HepG2 (cell line): ENCODE measurements around the gene TAF1B. TPM values are rescaled to one million over a fixed set of nuclear protein-coding genes. Genes with fewer than 3 reads are reported as not detected.
A peak's percentile ranks its signal among the peaks of the same experiment; 100 is the strongest.

Experiments used
- ATAC-seq: fragments of 200-7000 bp; cut with Tn5 transposase; 3 replicates; pipeline ENCODE4 v1.9.1; 2020; ENCODE audit warnings: mild to moderate bottlenecking, moderate library complexity
- BruUV-seq: library from RNA; stranded (reverse); fragments of 400-500 nt; replicated peaks from 2 replicates; lab custom pipeline; 2021; lab: Mats Ljungman, UMichigan
- CTCF ChIA-PET: fragments of 300-600 bp; formaldehyde crosslinking; extraction: SDS; loops from one replicate; lab custom pipeline; 2021; ENCODE audit warnings: low total read pairs, inconsistent platforms, low intra/inter-chr PET ratio; lab: Yijun Ruan, JAX
- POLR2A ChIA-PET: fragments of 350-600 bp; sonication (Branson Sonifier 250); formaldehyde crosslinking; loops from one replicate; lab custom pipeline; 2020; ENCODE audit warnings: antibody characterized with exemption, inconsistent platforms; lab: Yijun Ruan, JAX
- DNase-seq: peaks from one replicate; pipeline ENCODE4 v3.0.0-alpha.2; 2015; ENCODE audit warnings: low spot score
- FAIRE-seq: peaks from 3 replicates; lab custom pipeline; 2011; peaks lifted over from hg19 to GRCh38; lab: Jason Lieb, UNC
- H2AFZ ChIP-seq: one replicate; pipeline ENCODE4 v1.6.1; 2011; ENCODE audit warnings: low read length, inconsistent platforms
- H3K27ac ChIP-seq: fragments of 300-600 bp; 3 replicates; pipeline ENCODE4 v1.8.0; 2011; ENCODE audit warnings: mixed run types, mild to moderate bottlenecking, mixed read lengths, low read length, inconsistent platforms; ENCODE audit not compliant: insufficient read depth; ENCODE audit errors: extremely low read length
- H3K27me3 ChIP-seq, 2 experiments: fragments of 200-600 bp in 1 of 2; 2 replicates in 1 of 2; 3 replicates in 1 of 2; pipeline versions ENCODE4 v1.6.0 to v1.8.0; 2011; ENCODE audit warnings: low read length in 2 of 2, mild to moderate bottlenecking in 2 of 2, moderate library complexity in 2 of 2, inconsistent platforms in 1 of 2; ENCODE audit not compliant: insufficient read depth in 2 of 2, control insufficient read depth in 1 of 2
- H3K36me3 ChIP-seq, 2 experiments: fragments of 200-600 bp in 1 of 2; replicated peaks in 1 of 2; 2 replicates in 1 of 2; 3 replicates in 1 of 2; pipeline versions ENCODE4 v1.5.1 to v1.8.0; 2011; ENCODE audit warnings: low read length in 2 of 2, inconsistent platforms in 1 of 2; ENCODE audit not compliant: insufficient read depth in 2 of 2, control insufficient read depth in 1 of 2
- H3K4me1 ChIP-seq: 2 replicates; pipeline ENCODE4 v1.5.1; 2012; ENCODE audit warnings: low read length, inconsistent platforms; ENCODE audit not compliant: insufficient read depth
- H3K4me2 ChIP-seq: 2 replicates; pipeline ENCODE4 v1.6.0; 2011; ENCODE audit warnings: low read depth, low read length, inconsistent platforms
- H3K4me3 ChIP-seq, 3 experiments: fragments of 200-600 bp in 1 of 3; sonication (generic), shearing (Covaris generic) in 1 of 3; replicated peaks in 1 of 3; 2 replicates each; pipeline ENCODE4 v1.5.1; 2011 to 2016; ENCODE audit warnings: low read length in 3 of 3, inconsistent platforms in 2 of 3, low read depth in 2 of 3, mild to moderate bottlenecking in 2 of 3, control low read depth in 1 of 3, mixed read lengths in 1 of 3; ENCODE audit not compliant: insufficient read depth in 1 of 3
- H3K79me2 ChIP-seq: one replicate; pipeline ENCODE4 v1.6.1; 2011; ENCODE audit warnings: low read length, inconsistent platforms; ENCODE audit not compliant: insufficient read depth
- H3K9ac ChIP-seq: 2 replicates; pipeline ENCODE4 v1.6.0; 2011; ENCODE audit warnings: mild to moderate bottlenecking, low read depth, low read length, inconsistent platforms; ENCODE audit not compliant: insufficient read depth
- H3K9me3 ChIP-seq: 2 replicates; pipeline ENCODE4 v1.5.1; 2012; ENCODE audit warnings: mild to moderate bottlenecking, low read length
- H4K20me1 ChIP-seq: 2 replicates; pipeline ENCODE4 v1.6.0; 2011; ENCODE audit warnings: inconsistent platforms, mild to moderate bottlenecking, low read length, moderate library complexity; ENCODE audit not compliant: insufficient read depth
- CCDC6 ChIP-seq: sonication (generic); formaldehyde crosslinking; IDR thresholded peaks from 2 replicates; pipeline ENCODE4 v1.8.1; 2022; ENCODE audit warnings: mild to moderate bottlenecking, missing genetic modification reagents, moderate library complexity
- DPF2 ChIP-seq: sonication (generic); formaldehyde crosslinking; IDR thresholded peaks from 2 replicates; pipeline ENCODE4 v1.4.0; 2020; ENCODE audit warnings: mild to moderate bottlenecking, low read depth, missing genetic modification reagents, borderline replicate concordance
- HNRNPK ChIP-seq: fragments of 200-400 bp; formaldehyde crosslinking; IDR thresholded peaks from 2 replicates; pipeline ENCODE4 v1.6.1; 2018; ENCODE audit warnings: low read length, low read depth, moderate library complexity, mild to moderate bottlenecking; ENCODE audit not compliant: poor library complexity, severe bottlenecking
- SRF ChIP-seq: IDR thresholded peaks from 2 replicates; pipeline ENCODE4 v1.6.1; 2011; ENCODE audit warnings: mild to moderate bottlenecking, low read depth, low read length, moderate library complexity
- ZFP41 ChIP-seq: sonication (generic); formaldehyde crosslinking; IDR thresholded peaks from 2 replicates; pipeline ENCODE4 v1.4.0; 2020; ENCODE audit warnings: mild to moderate bottlenecking, missing genetic modification reagents, borderline replicate concordance
- ZNF136 ChIP-seq: sonication (generic); formaldehyde crosslinking; IDR thresholded peaks from 2 replicates; pipeline ENCODE4 v1.8.1; 2022; ENCODE audit warnings: low read depth, mild to moderate bottlenecking, moderate library complexity, missing genetic modification reagents
- ZNF543 ChIP-seq: sonication (generic); formaldehyde crosslinking; IDR thresholded peaks from 2 replicates; pipeline ENCODE4 v1.4.0; 2020; ENCODE audit warnings: mild to moderate bottlenecking, missing genetic modification reagents
- ZNF772 ChIP-seq: sonication (generic); formaldehyde crosslinking; IDR thresholded peaks from 2 replicates; pipeline ENCODE4 v1.5.0; 2020; ENCODE audit warnings: mild to moderate bottlenecking, missing genetic modification reagents
- ZSCAN29 ChIP-seq: sonication (generic); formaldehyde crosslinking; conservative IDR thresholded peaks from 2 replicates; pipeline ENCODE4 v1.4.0; 2020; ENCODE audit warnings: mild to moderate bottlenecking, missing genetic modification reagents
- WGBS: methylation state at CpG from one replicate; pipeline ENCODE4 v1.1.6; 2017; ENCODE audit warnings: low lambda C conversion rate; 5-methylcytosine and 5-hydroxymethylcytosine counted together
- in situ Hi-C: cut with HindIII; loops from 2 replicates; pipeline ENCODE4 v1.10.0; 2017; ENCODE audit warnings: low pct_unique_long_range_greater_than_20kb; ENCODE audit not compliant: extremely low pct_ligation_motif_present
- intact Hi-C: fragments of 100-400 bp; cut with micrococcal nuclease; formaldehyde crosslinking; loops from one replicate; pipeline ENCODE4 v1.10.0; 2022; ENCODE audit not compliant: unreplicated experiment
- polyA plus RNA-seq, 8 experiments: library from polyadenylated mRNA; depleted of rRNA in 3 of 8; stranded (reverse) in 7 of 8; unstranded in 1 of 8; fragments of >200 nt; fragmentation: Illumina TruSeq in 4 of 8; extraction: Trizol in 4 of 8; gene quantifications; 2 replicates each; pipeline versions ENCODE4 v1.2.1 to v1.2.3, GENCODE V29; 2011 to 2016; ENCODE audit warnings: low read depth in 4 of 8, missing spikeins in 1 of 8, mixed read lengths in 1 of 8; ENCODE audit not compliant: insufficient read depth in 1 of 8
- total RNA-seq, 5 experiments: library from RNA; depleted of rRNA; stranded (reverse); fragments of >200 nt; fragmentation: Illumina TruSeq; extraction: Trizol; gene quantifications; 2 replicates each; pipeline ENCODE4 v1.2.3, GENCODE V29; 2016; ENCODE audit warnings: low read depth in 1 of 5
- TF ChIP-seq, protein P1 (sequence below): sonication (generic); formaldehyde crosslinking; IDR thresholded peaks from 2 replicates; pipeline ENCODE4 v1.5.1; 2020; ENCODE audit warnings: missing genetic modification reagents, mild to moderate bottlenecking, borderline replicate concordance
- TF ChIP-seq, protein P2 (sequence below): sonication (generic); formaldehyde crosslinking; IDR thresholded peaks from 2 replicates; pipeline ENCODE4 v1.4.0; 2020; ENCODE audit warnings: mild to moderate bottlenecking, missing genetic modification reagents
- TF ChIP-seq, protein P3 (sequence below): sonication (generic); formaldehyde crosslinking; IDR thresholded peaks from 2 replicates; pipeline ENCODE4 v1.4.0; 2020; ENCODE audit warnings: missing genetic modification reagents

Gene TAF1B
- total and polyA plus RNA-seq, 2 of the 13 experiments (the other 11 are each of a cell fraction or from before 2014, with no cell fraction given) = 13.3 to 27.7 TPM

DNA sequence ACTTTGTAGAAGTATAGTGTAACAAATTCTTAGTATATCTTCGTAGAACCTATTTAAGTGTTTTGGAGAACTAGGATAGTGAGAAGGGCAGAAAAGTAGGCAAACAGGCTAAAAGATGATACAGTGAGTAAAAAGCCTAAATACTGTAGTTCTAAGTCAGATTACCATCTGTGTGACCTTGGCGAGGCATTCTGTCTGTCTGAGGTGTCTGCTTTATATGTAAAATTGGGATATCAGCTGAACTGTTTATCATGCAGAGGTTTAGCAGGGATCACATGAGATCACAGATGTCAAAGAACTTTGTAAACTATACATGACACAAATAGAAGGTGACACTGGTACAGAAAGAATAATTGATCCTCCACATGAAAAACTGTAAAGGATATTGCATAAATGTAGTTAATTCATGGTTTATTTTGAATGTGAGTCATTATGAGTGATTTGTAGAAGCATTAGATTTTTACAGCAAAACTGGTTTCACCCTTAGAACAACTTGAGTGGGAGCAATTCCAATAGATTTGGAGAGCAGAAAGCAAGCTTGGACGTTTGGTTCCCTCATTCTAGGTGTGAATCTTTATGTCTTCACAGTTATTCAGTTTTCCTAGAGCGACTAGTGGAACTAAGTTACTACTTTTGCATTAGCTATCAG is 41.9 kb downstream of the TAF1B start:
- Histone ChIP-seq H3K9me3 (no peaks in the 10 kb centered on the region), H3K4me2 (no peak overlapping the region), H2AFZ (no peak overlapping the region), H3K79me2 (no peaks in the 10 kb centered on the region), H3K4me1 (peaks cover 16% of the 10 kb centered on the region), H3K36me3 (peaks cover 3 to 8% of the 10 kb centered on the region in 2 experiments; a peak in 4 of 5 replicates), H3K4me3 (no peak overlapping the region), H3K9ac (no peak overlapping the region), H3K27me3 (no peaks in the 10 kb centered on the region), H3K27ac (no peak overlapping the region)
- ChIA-PET CTCF (no interaction called here), POLR2A (interaction anchor here (0.9 kb wide), 1 partner anchor 42 kb away, joined by 4 read pairs; the partner anchor contains the start of gene TAF1B)
- in situ Hi-C loops (no loop called here), intact Hi-C loops (no loop called here)
- no TSS peak for BruUV-seq
- no peak for FAIRE-seq
- ATAC-seq = no peak
- 86% methylated on average over 4 of the region's 4 CpGs for WGBS
- TF ChIP-seq DPF2 (CRISPR knock-in tag) = no peak
- TF ChIP-seq CCDC6 = no peak
- no peak for TF ChIP-seq ZNF543 (CRISPR knock-in tag)
- TF ChIP-seq HNRNPK = peak; percentile 70
- TF ChIP-seq, all 625 proteins: peak for 1
- H4K20me1 ChIP-seq = no peaks in the 10 kb centered on the region
- no peak for DNase-seq

DNA sequence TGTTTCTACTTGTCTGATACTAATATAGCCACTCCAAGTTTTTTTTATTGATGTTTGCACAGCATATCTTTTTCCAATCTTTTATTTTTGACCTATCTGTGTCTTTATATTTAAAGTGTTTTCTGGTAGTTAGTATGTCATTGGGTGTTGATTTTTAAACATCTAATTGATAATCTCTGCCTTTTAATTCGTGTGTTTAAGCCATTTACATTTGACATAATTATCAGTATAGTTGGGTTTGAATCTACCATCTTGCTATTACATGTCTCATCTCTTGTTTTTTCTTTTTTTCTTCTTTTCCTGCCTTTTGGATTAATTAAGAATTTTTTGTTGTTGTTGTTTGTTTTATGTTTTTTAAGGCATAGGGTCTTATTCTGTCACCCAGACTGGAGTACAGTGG is 44.2 kb downstream of the TAF1B start:
- Histone ChIP-seq H3K36me3 (peaks cover 2 to 8% of the 10 kb centered on the region in 2 experiments; a peak in 3 of 5 replicates), H3K4me1 (peaks cover 24% of the 10 kb centered on the region), H3K4me3 (no peak overlapping the region), H3K27ac (no peak overlapping the region), H4K20me1 (no peaks in the 10 kb centered on the region), H3K9me3 (no peaks in the 10 kb centered on the region), H3K79me2 (no peaks in the 10 kb centered on the region), H3K27me3 (no peaks in the 10 kb centered on the region), H3K4me2 (no peak overlapping the region), H3K9ac (no peak overlapping the region), H2AFZ (no peak overlapping the region)
- ATAC-seq (no peak), DNase-seq (no peak), FAIRE-seq (no peak)
- ChIA-PET POLR2A (no interaction called here), CTCF (no interaction called here)
- BruUV-seq = no TSS peak
- in situ Hi-C loops = no loop called here
- intact Hi-C loops = no loop called here
- WGBS = 95% methylated on average over 1 of the region's 1 CpG
- TF ChIP-seq SRF (no peak), ZNF136 (CRISPR knock-in tag) (no peak), ZFP41 (CRISPR knock-in tag) (no peak), ZSCAN29 (CRISPR knock-in tag) (no peak), ZNF772 (CRISPR knock-in tag) (no peak)
- TF ChIP-seq, protein P1, sequence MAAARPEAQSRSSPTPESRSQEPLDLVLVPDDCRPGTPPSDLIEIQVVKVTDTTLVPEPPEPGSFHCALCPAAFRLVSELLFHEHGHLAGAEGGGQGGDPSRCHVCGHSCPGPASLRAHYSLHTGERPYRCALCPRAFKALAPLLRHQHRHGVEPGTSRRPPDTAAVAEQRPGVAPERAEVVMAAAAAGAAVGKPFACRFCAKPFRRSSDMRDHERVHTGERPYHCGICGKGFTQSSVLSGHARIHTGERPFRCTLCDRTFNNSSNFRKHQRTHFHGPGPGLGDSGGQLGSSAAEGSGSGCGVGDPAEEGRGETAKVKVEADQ (CRISPR knock-in tag) = no peak
- TF ChIP-seq, protein P2, sequence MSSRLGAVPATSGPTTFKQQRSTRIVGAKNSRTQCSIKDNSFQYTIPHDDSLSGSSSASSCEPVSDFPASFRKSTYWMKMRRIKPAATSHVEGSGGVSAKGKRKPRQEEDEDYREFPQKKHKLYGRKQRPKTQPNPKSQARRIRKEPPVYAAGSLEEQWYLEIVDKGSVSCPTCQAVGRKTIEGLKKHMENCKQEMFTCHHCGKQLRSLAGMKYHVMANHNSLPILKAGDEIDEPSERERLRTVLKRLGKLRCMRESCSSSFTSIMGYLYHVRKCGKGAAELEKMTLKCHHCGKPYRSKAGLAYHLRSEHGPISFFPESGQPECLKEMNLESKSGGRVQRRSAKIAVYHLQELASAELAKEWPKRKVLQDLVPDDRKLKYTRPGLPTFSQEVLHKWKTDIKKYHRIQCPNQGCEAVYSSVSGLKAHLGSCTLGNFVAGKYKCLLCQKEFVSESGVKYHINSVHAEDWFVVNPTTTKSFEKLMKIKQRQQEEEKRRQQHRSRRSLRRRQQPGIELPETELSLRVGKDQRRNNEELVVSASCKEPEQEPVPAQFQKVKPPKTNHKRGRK = no peak
- TF ChIP-seq, protein P3, sequence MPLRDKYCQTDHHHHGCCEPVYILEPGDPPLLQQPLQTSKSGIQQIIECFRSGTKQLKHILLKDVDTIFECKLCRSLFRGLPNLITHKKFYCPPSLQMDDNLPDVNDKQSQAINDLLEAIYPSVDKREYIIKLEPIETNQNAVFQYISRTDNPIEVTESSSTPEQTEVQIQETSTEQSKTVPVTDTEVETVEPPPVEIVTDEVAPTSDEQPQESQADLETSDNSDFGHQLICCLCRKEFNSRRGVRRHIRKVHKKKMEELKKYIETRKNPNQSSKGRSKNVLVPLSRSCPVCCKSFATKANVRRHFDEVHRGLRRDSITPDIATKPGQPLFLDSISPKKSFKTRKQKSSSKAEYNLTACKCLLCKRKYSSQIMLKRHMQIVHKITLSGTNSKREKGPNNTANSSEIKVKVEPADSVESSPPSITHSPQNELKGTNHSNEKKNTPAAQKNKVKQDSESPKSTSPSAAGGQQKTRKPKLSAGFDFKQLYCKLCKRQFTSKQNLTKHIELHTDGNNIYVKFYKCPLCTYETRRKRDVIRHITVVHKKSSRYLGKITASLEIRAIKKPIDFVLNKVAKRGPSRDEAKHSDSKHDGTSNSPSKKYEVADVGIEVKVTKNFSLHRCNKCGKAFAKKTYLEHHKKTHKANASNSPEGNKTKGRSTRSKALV (CRISPR knock-in tag) = no peak
